GM23338 (cell line): ENCODE data around the gene PAPPA. TPM values are rescaled to one million over a fixed set of nuclear protein-coding genes. Genes with fewer than 3 reads are reported as not detected.

Experiments used
- ATAC-seq: fragments of 200-7000 bp; cut with Tn5 transposase; 3 replicates; pipeline ENCODE4 v1.9.1; 2020
- DNase-seq: peaks from one replicate; pipeline ENCODE4 v3.0.0-alpha.2; 2015; ENCODE audit warnings: low spot score
- H2AFZ ChIP-seq: fragments of 200-600 bp; sonication (generic); 2 replicates; pipeline ENCODE4 v1.8.0; 2016; ENCODE audit warnings: antibody characterized with exemption, mild to moderate bottlenecking, moderate library complexity
- H3F3A ChIP-seq: fragments of 200-600 bp; sonication (generic); replicated peaks from 2 replicates; pipeline ENCODE4 v1.8.0; 2017; ENCODE audit warnings: antibody characterized with exemption, mixed run types, low read depth
- H3K27ac ChIP-seq: fragments of 200-600 bp; sonication (generic); 2 replicates; pipeline ENCODE4 v1.6.1; 2016; ENCODE audit warnings: low read depth
- H3K27me3 ChIP-seq: fragments of 200-600 bp; sonication (generic); 2 replicates; pipeline ENCODE4 v1.8.0; 2016; ENCODE audit warnings: mild to moderate bottlenecking, mixed run types, moderate library complexity; ENCODE audit not compliant: insufficient read depth
- H3K36me3 ChIP-seq: fragments of 200-600 bp; sonication (generic); 2 replicates; pipeline ENCODE4 v1.8.0; 2016; ENCODE audit warnings: mild to moderate bottlenecking; ENCODE audit not compliant: insufficient read depth
- H3K4me1 ChIP-seq: fragments of 200-600 bp; sonication (generic); 2 replicates; pipeline ENCODE4 v1.8.0; 2016; ENCODE audit warnings: mild to moderate bottlenecking, moderate library complexity; ENCODE audit not compliant: insufficient read depth
- H3K4me2 ChIP-seq: fragments of 200-600 bp; sonication (generic); 2 replicates; pipeline ENCODE4 v1.7.1; 2017; ENCODE audit warnings: mixed run types
- H3K4me3 ChIP-seq: fragments of 200-600 bp; sonication (generic); 2 replicates; pipeline ENCODE4 v1.6.1; 2016; ENCODE audit warnings: mixed run types
- H3K79me2 ChIP-seq: fragments of 200-600 bp; sonication (generic); replicated peaks from 2 replicates; pipeline ENCODE4 v1.8.0; 2017; ENCODE audit warnings: mild to moderate bottlenecking; ENCODE audit not compliant: insufficient read depth
- H3K9me2 ChIP-seq: fragments of 200-600 bp; sonication (generic); 2 replicates; pipeline ENCODE4 v1.8.0; 2017; ENCODE audit not compliant: insufficient read depth
- H4K20me1 ChIP-seq: fragments of 200-600 bp; sonication (generic); replicated peaks from 2 replicates; pipeline ENCODE4 v1.8.0; 2017; ENCODE audit warnings: mild to moderate bottlenecking; ENCODE audit not compliant: insufficient read depth
- H3K27ac Mint-ChIP-seq: 2 replicates; pipeline ENCODE4 v1.8.0; 2020; ENCODE audit warnings: inconsistent platforms, mild to moderate bottlenecking, moderate library complexity, mixed read lengths
- H3K27me3 Mint-ChIP-seq: 3 replicates; pipeline ENCODE4 v1.8.0; 2022; ENCODE audit warnings: low read depth, mild to moderate bottlenecking, moderate library complexity, mixed read lengths, inconsistent platforms; ENCODE audit not compliant: insufficient read depth, poor library complexity
- H3K36me3 Mint-ChIP-seq: 3 replicates; pipeline ENCODE4 v1.8.0; 2021; ENCODE audit warnings: low read depth, mild to moderate bottlenecking, inconsistent platforms, moderate library complexity, mixed read lengths
- H3K4me1 Mint-ChIP-seq: 3 replicates; pipeline ENCODE4 v1.8.0; 2020; ENCODE audit warnings: mild to moderate bottlenecking, inconsistent platforms, mixed read lengths
- H3K4me3 Mint-ChIP-seq: 3 replicates; pipeline ENCODE4 v1.8.0; 2021; ENCODE audit warnings: moderate library complexity, mild to moderate bottlenecking, inconsistent platforms, mixed read lengths
- H3K9me3 Mint-ChIP-seq: 3 replicates; pipeline ENCODE4 v1.8.0; 2020; ENCODE audit warnings: moderate library complexity, mild to moderate bottlenecking, inconsistent platforms, mixed read lengths
- CREB1 ChIP-seq: fragments of 250-450 bp; sonication (Bioruptor Pico); IDR thresholded peaks from 2 replicates; pipeline ENCODE4 v1.5.0; 2020; ENCODE audit warnings: low read depth, mild to moderate bottlenecking, moderate library complexity
- CTCF ChIP-seq, 2 experiments: fragments of 200-600 bp in 1 of 2; sonication (generic) in 1 of 2; conservative IDR thresholded peaks; 2 replicates each; pipeline versions ENCODE4 v1.5.1 to v1.6.1; 2016 to 2017; ENCODE audit warnings: antibody characterized with exemption in 2 of 2, low read depth in 2 of 2, mild to moderate bottlenecking in 2 of 2, moderate library complexity in 1 of 2
- ETS1 ChIP-seq: IDR thresholded peaks from 2 replicates; pipeline ENCODE4 v1.6.1; 2016; ENCODE audit warnings: antibody characterized with exemption
- EZH2 ChIP-seq: fragments of 200-600 bp; sonication (generic); IDR thresholded peaks from one replicate; pipeline ENCODE4 v1.8.0; 2017; ENCODE audit warnings: antibody characterized with exemption, mild to moderate bottlenecking, low read depth; ENCODE audit not compliant: unreplicated experiment
- EZH2phosphoT487 ChIP-seq: fragments of 200-600 bp; sonication (generic); IDR thresholded peaks from one replicate; pipeline ENCODE4 v1.8.1; 2018; ENCODE audit warnings: antibody characterized with exemption; ENCODE audit not compliant: unreplicated experiment
- JUNB ChIP-seq: IDR thresholded peaks from one replicate; pipeline ENCODE4 v1.6.1; 2016; ENCODE audit warnings: antibody characterized with exemption; ENCODE audit not compliant: unreplicated experiment
- NANOG ChIP-seq: IDR thresholded peaks from 2 replicates; pipeline ENCODE4 v1.6.1; 2016; ENCODE audit warnings: antibody characterized with exemption, borderline replicate concordance
- POLR2AphosphoS5 ChIP-seq: IDR thresholded peaks from 2 replicates; pipeline ENCODE4 v1.6.1; 2016; ENCODE audit warnings: antibody characterized with exemption, low read depth
- REST ChIP-seq: IDR thresholded peaks from one replicate; pipeline ENCODE4 v1.6.1; 2018; ENCODE audit warnings: antibody characterized with exemption; ENCODE audit not compliant: unreplicated experiment
- STAT1 ChIP-seq: IDR thresholded peaks from one replicate; pipeline ENCODE4 v1.6.1; 2016; ENCODE audit warnings: antibody characterized with exemption; ENCODE audit not compliant: unreplicated experiment
- ZNF114 ChIP-seq: fragments of 250-450 bp; sonication (Bioruptor Pico); IDR thresholded peaks from 2 replicates; pipeline ENCODE4 v1.5.0; 2020; ENCODE audit warnings: mild to moderate bottlenecking, moderate library complexity
- ZNF331 ChIP-seq: fragments of 250-450 bp; sonication (Bioruptor Pico); IDR thresholded peaks from 2 replicates; pipeline ENCODE4 v1.5.0; 2020; ENCODE audit warnings: low read depth, mild to moderate bottlenecking, moderate library complexity
- ZNF462 ChIP-seq: fragments of 250-450 bp; sonication (Bioruptor Pico); IDR thresholded peaks from 2 replicates; pipeline ENCODE4 v1.5.0; 2020; ENCODE audit warnings: mild to moderate bottlenecking, moderate library complexity
- polyA plus RNA-seq: library from polyadenylated mRNA; unstranded; fragments of >200 nt; fragmentation: Nextera tagmentation; extraction: Ambion mirVana; gene quantifications from 2 replicates; pipeline ENCODE4 v1.2.1, GENCODE V29; 2016
- total RNA-seq: library from RNA; depleted of rRNA; stranded (reverse); fragments of >200 nt; shearing (Covaris generic); gene quantifications from 2 replicates; pipeline ENCODE4 v1.2.3, GENCODE V29; 2014

Gene PAPPA
- total and polyA plus RNA-seq, 2 experiments from 2014 or later, result 0.38 to 0.66 TPM

- Histone ChIP-seq H3F3A (no peaks in the 10 kb centered on the region), H3K4me1 (no peaks in the 10 kb centered on the region), H2AFZ (no peak overlapping the region), H3K79me2 (no peaks in the 10 kb centered on the region), H3K4me2 (no peak overlapping the region), H4K20me1 (0 out of 2 replicates have a peak, but pooled peaks cover 3% of the 10 kb centered on the region), H3K4me3 (no peak overlapping the region), H3K27me3 (no peaks in the 10 kb centered on the region), H3K27ac (no peak overlapping the region), H3K36me3 (no peaks in the 10 kb centered on the region), H3K9me2 (no peaks in the 10 kb centered on the region)
- ATAC-seq (no peak), DNase-seq (no peak)
- Mint-ChIP-seq H3K27ac (no peak overlapping the region), H3K9me3 (no peaks in the 10 kb centered on the region), H3K4me1 (no peaks in the 10 kb centered on the region), H3K4me3 (no peak overlapping the region), H3K36me3 (no peaks in the 10 kb centered on the region), H3K27me3 (no peaks in the 10 kb centered on the region)
- TF ChIP-seq STAT1 (no peak), CTCF (conservative IDR thresholded peaks at IDR 0.05; ENCODE audit: low read depth in 2 of 2) (no peak), REST (no peak), EZH2 (no peak), EZH2phosphoT487 (no peak), ZNF114 (CRISPR knock-in tag) (no peak), JUNB (no peak), ETS1 (no peak), CREB1 (no peak), NANOG (no peak), POLR2AphosphoS5 (no peak), ZNF462 (CRISPR knock-in tag) (no peak), ZNF331 (CRISPR knock-in tag) (no peak)
These were observed 9.0 kb upstream of the PAPPA start for GRCh38 chr9:116144555-116144954.
